Measurements from ENCODE around the gene PDE4A. TPM values are rescaled to one million over a fixed set of nuclear protein-coding genes. Genes with fewer than 3 reads are reported as not detected.

PDE4A gene
- total and polyA plus RNA-seq, 2 experiments from 2014 or later, result 5.2 to 5.4 TPM

MicroRNAs within 50 kb of the gene (microRNA counts, 767-probe panel; counts per million panel counts)
- not detected for microRNA hsa-miR-1181

Small RNA genes within 50 kb of the gene (microRNA-seq; reads per million reads assigned to microRNA genes)
- gene MIR1181, result not detected

Other genes with a start within 250 kb of the PDE4A start
- 224 and 238 TPM in 2 replicates for gene DNMT1, start 225.6 kb upstream of the PDE4A start, total RNA-seq (2014; rRNA removed; shearing (Covaris generic))
- gene DNMT1, start 225.6 kb upstream of the PDE4A start, polyA plus RNA-seq (2016; fragmentation: Nextera tagmentation; extraction: Ambion mirVana), result 589 and 593 TPM in 2 replicates
- 13.2 and 13.9 TPM in 2 replicates for gene S1PR2, start 189.2 kb upstream of the PDE4A start, total RNA-seq (2014; rRNA removed; shearing (Covaris generic))
- 8.9 and 9.2 TPM in 2 replicates for gene S1PR2, start 189.2 kb upstream of the PDE4A start, polyA plus RNA-seq (2016; fragmentation: Nextera tagmentation; extraction: Ambion mirVana)
- gene MRPL4, start 168.3 kb upstream of the PDE4A start, total RNA-seq (2014; rRNA removed; shearing (Covaris generic)), result 152 and 171 TPM in 2 replicates
- gene MRPL4, start 168.3 kb upstream of the PDE4A start, polyA plus RNA-seq (2016; fragmentation: Nextera tagmentation; extraction: Ambion mirVana), result 92.0 and 102 TPM in 2 replicates
- 3.5 and 3.6 TPM in 2 replicates for gene ICAM1, start 149.4 kb upstream of the PDE4A start, total RNA-seq (2014; rRNA removed; shearing (Covaris generic))
- gene ICAM1, start 149.4 kb upstream of the PDE4A start, polyA plus RNA-seq (2016; fragmentation: Nextera tagmentation; extraction: Ambion mirVana), result 1.0 and 1.6 TPM in 2 replicates
- 1.0 and 3.8 TPM in 2 replicates for gene ICAM4, start 133.6 kb upstream of the PDE4A start, total RNA-seq (2014; rRNA removed; shearing (Covaris generic))
- gene ICAM4, start 133.6 kb upstream of the PDE4A start, polyA plus RNA-seq (2016; fragmentation: Nextera tagmentation; extraction: Ambion mirVana), result 0.81 and 0.96 TPM in 2 replicates
- 2.7 and 4.6 TPM in 2 replicates for gene ICAM5, start 130.6 kb upstream of the PDE4A start, total RNA-seq (2014; rRNA removed; shearing (Covaris generic))
- gene ICAM5, start 130.6 kb upstream of the PDE4A start, polyA plus RNA-seq (2016; fragmentation: Nextera tagmentation; extraction: Ambion mirVana), result 0.47 and 0.78 TPM in 2 replicates
- 1.5 and 4.7 TPM in 2 replicates for gene ZGLP1, start 110.7 kb upstream of the PDE4A start, total RNA-seq (2014; rRNA removed; shearing (Covaris generic))
- gene ZGLP1, start 110.7 kb upstream of the PDE4A start, polyA plus RNA-seq (2016; fragmentation: Nextera tagmentation; extraction: Ambion mirVana), result 5.3 and 5.9 TPM in 2 replicates
- gene FDX2, start 104.5 kb upstream of the PDE4A start, total RNA-seq (2014; rRNA removed; shearing (Covaris generic)), result 27.3 and 28.7 TPM in 2 replicates
- 29.7 and 35.0 TPM in 2 replicates for gene FDX2, start 104.5 kb upstream of the PDE4A start, polyA plus RNA-seq (2016; fragmentation: Nextera tagmentation; extraction: Ambion mirVana)
- gene RAVER1, start 87.0 kb upstream of the PDE4A start, total RNA-seq (2014; rRNA removed; shearing (Covaris generic)), result 88.3 and 96.7 TPM in 2 replicates
- gene RAVER1, start 87.0 kb upstream of the PDE4A start, polyA plus RNA-seq (2016; fragmentation: Nextera tagmentation; extraction: Ambion mirVana), result 23.6 and 25.5 TPM in 2 replicates
- 9.6 TPM in 2 replicates for gene ICAM3, start 80.9 kb upstream of the PDE4A start, total RNA-seq (2014; rRNA removed; shearing (Covaris generic))
- gene ICAM3, start 80.9 kb upstream of the PDE4A start, polyA plus RNA-seq (2016; fragmentation: Nextera tagmentation; extraction: Ambion mirVana), result 14.7 and 19.2 TPM in 2 replicates
- 22.2 and 29.1 TPM in 2 replicates for gene TYK2, start 40.0 kb upstream of the PDE4A start, total RNA-seq (2014; rRNA removed; shearing (Covaris generic))
- 30.7 and 35.9 TPM in 2 replicates for gene TYK2, start 40.0 kb upstream of the PDE4A start, polyA plus RNA-seq (2016; fragmentation: Nextera tagmentation; extraction: Ambion mirVana)
- 163 and 183 TPM in 2 replicates for gene CDC37, start 17.0 kb upstream of the PDE4A start, total RNA-seq (2014; rRNA removed; shearing (Covaris generic))
- gene CDC37, start 17.0 kb upstream of the PDE4A start, polyA plus RNA-seq (2016; fragmentation: Nextera tagmentation; extraction: Ambion mirVana), result 270 and 280 TPM in 2 replicates
- 71.5 and 77.5 TPM in 2 replicates for gene KEAP1, start 82.8 kb downstream of the PDE4A start, total RNA-seq (2014; rRNA removed; shearing (Covaris generic))
- gene KEAP1, start 82.8 kb downstream of the PDE4A start, polyA plus RNA-seq (2016; fragmentation: Nextera tagmentation; extraction: Ambion mirVana), result 46.5 and 57.8 TPM in 2 replicates
- gene S1PR5, start 96.9 kb downstream of the PDE4A start, total RNA-seq (2014; rRNA removed; shearing (Covaris generic)), result 3.1 and 8.0 TPM in 2 replicates
- 4.6 and 4.8 TPM in 2 replicates for gene S1PR5, start 96.9 kb downstream of the PDE4A start, polyA plus RNA-seq (2016; fragmentation: Nextera tagmentation; extraction: Ambion mirVana)
- gene ATG4D, start 123.4 kb downstream of the PDE4A start, total RNA-seq (2014; rRNA removed; shearing (Covaris generic)), result 53.2 and 55.5 TPM in 2 replicates
- gene ATG4D, start 123.4 kb downstream of the PDE4A start, polyA plus RNA-seq (2016; fragmentation: Nextera tagmentation; extraction: Ambion mirVana), result 15.1 and 19.1 TPM in 2 replicates
- 23.8 and 25.0 TPM in 2 replicates for gene KRI1, start 145.5 kb downstream of the PDE4A start, total RNA-seq (2014; rRNA removed; shearing (Covaris generic))
- gene KRI1, start 145.5 kb downstream of the PDE4A start, polyA plus RNA-seq (2016; fragmentation: Nextera tagmentation; extraction: Ambion mirVana), result 43.2 and 48.8 TPM in 2 replicates
- gene CDKN2D, start 148.4 kb downstream of the PDE4A start, total RNA-seq (2014; rRNA removed; shearing (Covaris generic)), result 1.4 and 3.2 TPM in 2 replicates
- gene CDKN2D, start 148.4 kb downstream of the PDE4A start, polyA plus RNA-seq (2016; fragmentation: Nextera tagmentation; extraction: Ambion mirVana), result 4.0 and 5.8 TPM in 2 replicates
- 158 and 165 TPM in 2 replicates for gene AP1M2, start 166.8 kb downstream of the PDE4A start, total RNA-seq (2014; rRNA removed; shearing (Covaris generic))
- 128 and 141 TPM in 2 replicates for gene AP1M2, start 166.8 kb downstream of the PDE4A start, polyA plus RNA-seq (2016; fragmentation: Nextera tagmentation; extraction: Ambion mirVana)
- 62.2 and 65.0 TPM in 2 replicates for gene SLC44A2, start 205.0 kb downstream of the PDE4A start, total RNA-seq (2014; rRNA removed; shearing (Covaris generic))
- gene SLC44A2, start 205.0 kb downstream of the PDE4A start, polyA plus RNA-seq (2016; fragmentation: Nextera tagmentation; extraction: Ambion mirVana), result 41.2 and 43.2 TPM in 2 replicates
- 544 and 573 TPM in 2 replicates for gene ILF3, start 233.8 kb downstream of the PDE4A start, total RNA-seq (2014; rRNA removed; shearing (Covaris generic))
- gene ILF3, start 233.8 kb downstream of the PDE4A start, polyA plus RNA-seq (2016; fragmentation: Nextera tagmentation; extraction: Ambion mirVana), result 616 and 625 TPM in 2 replicates

All from GM23338 (cell line).